ENCODE data around the gene KNCN.

GRCh38 chr1:46553506-46553905, 2.1 kb upstream of the KNCN start:
- no peak for TF ChIP-seq GTF2I (CRISPR knock-in tag; conservative IDR thresholded peaks at IDR 0.05)
- TF ChIP-seq CTCF (IDR thresholded peaks at IDR 0.05) = no peak

Data from WTC11 (cell line).